Transverse colon (tissue), 4 donors: ENCODE data around the gene SIGLEC10. TPM values are rescaled to one million over a fixed set of nuclear protein-coding genes. Genes with fewer than 3 reads are reported as not detected.
"Not testable (repeated sequence)": the region's sequence is repeated elsewhere in the genome, so short reads cannot be mapped to it uniquely, and the experiment has no call there.

Experiments
- DNase-seq: peaks from one replicate; pipeline ENCODE4 v3.0.0-alpha.2; 2019
- H3K27ac ChIP-seq, 4 donors: fragments of 200-600 bp; sonication (generic); 2 replicates each; pipeline ENCODE4 v1.5.1; 2016 to 2018; ENCODE audit warnings: inconsistent platforms in 4 of 4
- H3K27me3 ChIP-seq: fragments of 200-600 bp; sonication (generic); 2 replicates; pipeline ENCODE4 v1.5.1; 2017; ENCODE audit warnings: inconsistent platforms
- H3K36me3 ChIP-seq, 4 donors: fragments of 200-600 bp; sonication (generic); 2 replicates each; pipeline ENCODE4 v1.5.1; 2017 to 2019; ENCODE audit warnings: inconsistent platforms in 4 of 4
- H3K4me1 ChIP-seq, 4 donors: fragments of 200-600 bp; sonication (generic); 2 replicates each; pipeline ENCODE4 v1.5.1; 2017 to 2020; ENCODE audit warnings: inconsistent platforms in 4 of 4
- H3K4me3 ChIP-seq, 4 donors: fragments of 200-600 bp; sonication (generic); 1 replicate in 1 of 4; 2 replicates in 3 of 4; pipeline versions ENCODE4 v1.5.1 to v1.6.1; 2017 to 2019; ENCODE audit warnings: inconsistent platforms in 4 of 4
- H3K9me3 ChIP-seq, 2 donors: fragments of 200-600 bp; sonication (generic); 2 replicates each; pipeline ENCODE4 v1.5.1; 2017 to 2019; ENCODE audit warnings: inconsistent platforms in 2 of 2
- EP300 ChIP-seq: sonication (generic); formaldehyde crosslinking; IDR thresholded peaks from one replicate; pipeline ENCODE4 v1.6.1; 2017; ENCODE audit warnings: antibody characterized with exemption, low read depth
- POLR2A ChIP-seq: fragments of 450-650 bp; IDR thresholded peaks from one replicate; pipeline ENCODE4 v1.6.1; 2016; ENCODE audit warnings: antibody characterized with exemption, mild to moderate bottlenecking, moderate library complexity
- POLR2AphosphoS5 ChIP-seq, 3 donors: sonication (generic); formaldehyde crosslinking; IDR thresholded peaks; one replicate each; pipeline ENCODE4 v1.6.1; 2016; ENCODE audit warnings: antibody characterized with exemption in 3 of 3
- WGBS, 2 donors: methylation state at CpG; one replicate each; pipeline ENCODE4 v1.1.5; 2018; ENCODE audit warnings: low coverage in 1 of 2; 5-methylcytosine and 5-hydroxymethylcytosine counted together
- in situ Hi-C, 4 donors: fragments of 200-750 bp; cut with MboI; loops; one replicate each; pipeline versions ENCODE4 v1.15.0 to v1.15.1; 2017; ENCODE audit warnings: low sequenced_read_pairs in 3 of 4, low pct_ligation_motif_present in 1 of 4, low pct_unique_long_range_greater_than_20kb in 1 of 4
- intact Hi-C: fragments of 100-400 bp; cut with DNase I; formaldehyde crosslinking; loops from one replicate; pipeline ENCODE4 v1.15.1; 2023; ENCODE audit warnings: low total_unique reads
- total RNA-seq, 4 donors: library from RNA; depleted of rRNA; stranded (reverse); fragments of >200 nt; gene quantifications; one replicate each; pipeline ENCODE4 v1.1.0, GENCODE V29; 2016
- TF ChIP-seq, protein P1 (sequence below), 5 experiments: fragments of 200-600 bp in 3 of 5; fragments of 450-650 bp in 2 of 5; sonication (generic) in 3 of 5; IDR thresholded peaks; 1 replicate in 2 of 5; 2 replicates in 3 of 5; pipeline ENCODE4 v1.5.1; 2016 to 2017; ENCODE audit warnings: antibody characterized with exemption in 5 of 5, inconsistent platforms in 3 of 5, mild to moderate bottlenecking in 2 of 5, moderate library complexity in 1 of 5

Gene SIGLEC10
- total RNA-seq, result 10 to 100 TPM in 1 of 4 donors, 1 to 10 TPM in 2, not detected in 1; 3.7 to 15.7 (median 4.9) TPM

GRCh38 chr19:51417107-51417809 is at the start of gene SIGLEC10:
Gene SIGLEC10 (minus strand): TSS chr19:51417642. CDS start chr19:51417581, 61 bp downstream.
- H3K9me3 ChIP-seq, result no peaks in the 10 kb centered on the region
- peak; percentile 47 for DNase-seq
- peak within 1 kb of the TSS in 3 of 4 donors; percentile 48 to 51 (median 50) for H3K27ac ChIP-seq
- in situ Hi-C loops, result no loop called here
- H3K36me3 ChIP-seq, result no peaks in the 10 kb centered on the region
- WGBS, 2 donors, result 48% methylated on average over 17 of the region's 21 CpGs; no CpG with 5 or more reads in 1 of the 2 donors
- peaks cover 14% of the 10 kb centered on the region for H3K27me3 ChIP-seq
- intact Hi-C loops, result no loop called here
- no peaks in the 10 kb centered on the region for H3K4me1 ChIP-seq
- peak within 1 kb of the TSS in 1 of 4 donors; percentile 7 for H3K4me3 ChIP-seq
- TF ChIP-seq POLR2A (no peak), EP300 (no peak)
- TF ChIP-seq, protein P1, sequence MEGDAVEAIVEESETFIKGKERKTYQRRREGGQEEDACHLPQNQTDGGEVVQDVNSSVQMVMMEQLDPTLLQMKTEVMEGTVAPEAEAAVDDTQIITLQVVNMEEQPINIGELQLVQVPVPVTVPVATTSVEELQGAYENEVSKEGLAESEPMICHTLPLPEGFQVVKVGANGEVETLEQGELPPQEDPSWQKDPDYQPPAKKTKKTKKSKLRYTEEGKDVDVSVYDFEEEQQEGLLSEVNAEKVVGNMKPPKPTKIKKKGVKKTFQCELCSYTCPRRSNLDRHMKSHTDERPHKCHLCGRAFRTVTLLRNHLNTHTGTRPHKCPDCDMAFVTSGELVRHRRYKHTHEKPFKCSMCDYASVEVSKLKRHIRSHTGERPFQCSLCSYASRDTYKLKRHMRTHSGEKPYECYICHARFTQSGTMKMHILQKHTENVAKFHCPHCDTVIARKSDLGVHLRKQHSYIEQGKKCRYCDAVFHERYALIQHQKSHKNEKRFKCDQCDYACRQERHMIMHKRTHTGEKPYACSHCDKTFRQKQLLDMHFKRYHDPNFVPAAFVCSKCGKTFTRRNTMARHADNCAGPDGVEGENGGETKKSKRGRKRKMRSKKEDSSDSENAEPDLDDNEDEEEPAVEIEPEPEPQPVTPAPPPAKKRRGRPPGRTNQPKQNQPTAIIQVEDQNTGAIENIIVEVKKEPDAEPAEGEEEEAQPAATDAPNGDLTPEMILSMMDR (IDR thresholded peaks at IDR 0.05), result no peak

DNA sequence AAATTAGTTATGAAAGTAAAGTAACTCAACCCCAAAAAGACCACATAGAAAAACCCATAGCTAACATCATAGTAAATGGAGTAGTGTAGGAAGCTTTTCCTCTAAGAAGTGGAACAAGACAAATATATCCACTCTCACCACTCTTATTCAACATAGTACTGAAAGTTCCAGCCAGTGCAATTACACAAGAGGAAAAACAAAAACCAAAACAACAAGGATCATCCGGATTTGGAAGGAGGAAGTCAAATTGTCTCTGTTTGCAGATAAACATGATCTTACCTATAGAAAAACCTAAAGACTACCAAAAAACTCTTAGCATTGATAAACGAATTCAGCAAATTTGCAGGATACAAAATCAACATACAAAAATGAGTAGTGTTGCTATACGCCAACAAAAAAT is 49.3 kb upstream of the SIGLEC10 start:
- TF ChIP-seq, protein P1 (IDR thresholded peaks at IDR 0.05), result no peak
- TF ChIP-seq POLR2AphosphoS5 (IDR thresholded peaks at IDR 0.05), result no peak
- TF ChIP-seq POLR2A, result no peak
- TF ChIP-seq EP300, result no peak
- no peaks in the 10 kb centered on the region for H3K9me3 ChIP-seq

DNA sequence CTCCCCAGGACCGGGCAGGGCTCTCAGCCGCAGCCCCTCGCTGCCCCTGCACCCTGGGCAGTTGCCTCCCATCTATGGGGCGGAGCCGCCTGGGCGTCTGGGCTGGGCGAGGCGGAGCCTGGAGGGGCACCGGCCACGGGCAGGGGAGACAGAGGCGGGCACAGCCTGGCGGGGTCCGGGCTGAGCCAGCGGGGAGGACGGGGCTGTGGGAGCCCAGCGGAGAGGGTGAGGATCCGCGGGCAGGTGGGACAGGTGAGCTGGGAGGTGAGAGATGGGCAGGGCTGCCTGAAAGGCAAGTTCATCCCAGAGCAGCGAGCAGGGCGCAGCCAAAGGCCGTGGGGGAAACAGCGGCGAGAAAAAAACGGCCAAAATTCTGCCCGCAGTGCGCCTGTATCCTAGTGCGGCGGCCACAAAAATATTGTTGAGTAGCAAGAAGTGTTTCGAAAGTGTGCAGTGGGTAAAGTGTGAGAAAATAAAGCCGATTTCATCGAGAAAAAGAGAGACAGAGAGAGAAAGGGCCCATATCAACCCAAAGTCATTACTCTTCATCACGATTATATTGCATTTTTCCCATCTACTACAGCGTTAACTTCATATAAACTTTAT is 46.6 kb upstream of the SIGLEC10 start:
- H3K27ac ChIP-seq, H3K9me3 ChIP-seq, DNase-seq, H3K4me1 ChIP-seq, H3K4me3 ChIP-seq, H3K36me3 ChIP-seq, intact Hi-C loops: not testable (repeated sequence)
- in situ Hi-C loops, result loop anchor here in 2 of 4 donors (25.0 kb wide), 2 partner anchors 198 to 323 kb away; partner anchors contain the start of gene FPR3 (in 1 of the 2)
- H3K27me3 ChIP-seq, result peaks cover 24% of the 10 kb centered on the region
- 44 to 47% methylated on average over 4 to 15 of the region's 33 CpGs for WGBS, 2 donors

More for the DNA sequence above, 49.3 kb upstream of the SIGLEC10 start:
- intact Hi-C loops (no loop called here), in situ Hi-C loops (loop anchor here in 2 of 4 donors (25.0 kb wide), 2 partner anchors 196 to 321 kb away; partner anchors contain the start of gene FPR3 (in 1 of the 2))
- WGBS, 2 donors, result 37 to 58% methylated on average over 3 of the region's 3 CpGs
- H3K4me3 ChIP-seq, result no peak overlapping the region
- H3K4me1 ChIP-seq, result no peaks in the 10 kb centered on the region
- H3K27ac ChIP-seq, result no peak overlapping the region
- peaks cover 24% of the 10 kb centered on the region for H3K27me3 ChIP-seq
- H3K36me3 ChIP-seq, result no peaks in the 10 kb centered on the region
- DNase-seq, result no peak

- Histone ChIP-seq H3K4me3 (no peak overlapping the region), H3K27ac (no peak overlapping the region), H3K36me3 (no peaks in the 10 kb centered on the region), H3K9me3 (no peaks in the 10 kb centered on the region), H3K4me1 (no peaks in the 10 kb centered on the region), H3K27me3 (peaks cover 24% of the 10 kb centered on the region)
- intact Hi-C loops, result no loop called here
- 77% methylated on average over 10 of the region's 10 CpGs; no CpG with 5 or more reads in 1 of the 2 donors for WGBS, 2 donors
- no peak for DNase-seq
- no peak for TF ChIP-seq POLR2AphosphoS5 (IDR thresholded peaks at IDR 0.05)
- TF ChIP-seq EP300, result no peak
- no peak for TF ChIP-seq POLR2A
- TF ChIP-seq, protein P1 (IDR thresholded peaks at IDR 0.05), result no peak
- in situ Hi-C loops, result loop anchor here in 2 of 4 donors (25.0 kb wide), 2 partner anchors 200 to 325 kb away; partner anchors contain the start of gene FPR3 (in 1 of the 2)
Measured at GRCh38 chr19:51462681-51463080, 45.2 kb upstream of the SIGLEC10 start.
